Cerebellar cortex (tissue), 1 donor: ENCODE results near the gene RAB11FIP4.

Experiments
- DNase-seq: peaks from one replicate; pipeline ENCODE4 v3.0.0-alpha.2; 2015; ENCODE audit warnings: low spot score

The RAB11FIP4 gene

GRCh38 chr17:31386542-31387075 is 4.9 kb upstream of the RAB11FIP4 start:
- no peak for DNase-seq

GRCh38 chr17:31387438-31387837 is 4.0 kb upstream of the RAB11FIP4 start:
- DNase-seq: no peak

GRCh38 chr17:31388351-31388750 is 3.1 kb upstream of the RAB11FIP4 start:
- no peak for DNase-seq

- peak; percentile 52 for DNase-seq
Observed at GRCh38 chr17:31388770-31389656, 2.5 kb upstream of the RAB11FIP4 start.

GRCh38 chr17:31389657-31390381 is 1.7 kb upstream of the RAB11FIP4 start:
- no peak for DNase-seq

GRCh38 chr17:31390426-31390747 is 1.1 kb upstream of the RAB11FIP4 start:
- no peak for DNase-seq

GRCh38 chr17:31390748-31391495 is 553 bp upstream of the RAB11FIP4 start:
- peak; percentile 27 for DNase-seq

GRCh38 chr17:31392002-31392855 is 754 bp downstream of the RAB11FIP4 start:
- peak; percentile 51 for DNase-seq

- peak; percentile 82 for DNase-seq
Observed at GRCh38 chr17:31392856-31393748, 1.6 kb downstream of the RAB11FIP4 start.

GRCh38 chr17:31393749-31394146 is 2.3 kb downstream of the RAB11FIP4 start:
- DNase-seq: no peak

- peak; percentile 40 for DNase-seq
Observed at GRCh38 chr17:31394544-31394943, 3.1 kb downstream of the RAB11FIP4 start.

- DNase-seq: no peak
Observed at GRCh38 chr17:31397256-31397939, 5.9 kb downstream of the RAB11FIP4 start.

GRCh38 chr17:31398381-31399311 is 7.2 kb downstream of the RAB11FIP4 start:
- no peak for DNase-seq

- DNase-seq: no peak
Observed at GRCh38 chr17:31400481-31400950, 9.0 kb downstream of the RAB11FIP4 start.

- peak; percentile 53 for DNase-seq
Observed at GRCh38 chr17:31401456-31402254, 10.2 kb downstream of the RAB11FIP4 start.

GRCh38 chr17:31404028-31404949 is 12.8 kb downstream of the RAB11FIP4 start:
- no peak for DNase-seq
